ENCODE measurements around the gene EXPH5.

The EXPH5 gene

GRCh38 chr11:108629274-108629673 is 35.7 kb upstream of the EXPH5 start:
- DNase-seq (ENCODE audit: low read depth), result no peak
- no peak for TF ChIP-seq CTCF (conservative IDR thresholded peaks at IDR 0.05; ENCODE audit: low read depth, low read length)
- H3K4me3 ChIP-seq (ENCODE audit: low read depth, low read length), result no peak overlapping the region

GRCh38 chr11:108628812-108629211 is 35.2 kb upstream of the EXPH5 start:
- TF ChIP-seq CTCF (conservative IDR thresholded peaks at IDR 0.05; ENCODE audit: low read depth, low read length), result no peak
- DNase-seq (ENCODE audit: low read depth), result no peak
- no peak overlapping the region for H3K4me3 ChIP-seq (ENCODE audit: low read depth, low read length)

- no peak for TF ChIP-seq CTCF (conservative IDR thresholded peaks at IDR 0.05; ENCODE audit: low read depth, low read length)
- no peak for DNase-seq (ENCODE audit: low read depth)
- H3K4me3 ChIP-seq (ENCODE audit: low read depth, low read length), result no peak overlapping the region
These were observed 34.8 kb upstream of the EXPH5 start for GRCh38 chr11:108628326-108628725.

- no peak for TF ChIP-seq CTCF (conservative IDR thresholded peaks at IDR 0.05; ENCODE audit: low read depth, low read length)
These were observed 30.8 kb upstream of the EXPH5 start for GRCh38 chr11:108624196-108624925.

GRCh38 chr11:108622341-108622740 is 28.8 kb upstream of the EXPH5 start:
- no peak for TF ChIP-seq CTCF (conservative IDR thresholded peaks at IDR 0.05; ENCODE audit: low read depth, low read length)
- H3K4me3 ChIP-seq (ENCODE audit: low read depth, low read length), result no peak overlapping the region
- no peak for DNase-seq (ENCODE audit: low read depth)

More at GRCh38 chr11:108624196-108624925, 30.8 kb upstream of the EXPH5 start:
- no peak overlapping the region for H3K4me3 ChIP-seq (ENCODE audit: low read depth, low read length)
- no peak for DNase-seq (ENCODE audit: low read depth)

GRCh38 chr11:108620958-108621772 is 27.6 kb upstream of the EXPH5 start:
- H3K4me3 ChIP-seq (ENCODE audit: low read depth, low read length), result no peak overlapping the region
- no peak for TF ChIP-seq CTCF (conservative IDR thresholded peaks at IDR 0.05; ENCODE audit: low read depth, low read length)
- peak; percentile 34 for DNase-seq (ENCODE audit: low read depth)
